PC-3 (cell line): ENCODE results near the gene PITHD1. TPM values are rescaled to one million over a fixed set of nuclear protein-coding genes. Genes with fewer than 3 reads are reported as not detected.
A peak's percentile ranks its signal among the peaks of the same experiment; 100 is the strongest.
"Not testable (repeated sequence)": the region's sequence is repeated elsewhere in the genome, so short reads cannot be mapped to it uniquely, and the experiment has no call there.

Source experiments
- ATAC-seq: fragments of 200-7000 bp; cut with Tn5 transposase; 2 replicates; pipeline ENCODE4 v1.9.1; 2020; ENCODE audit warnings: mild to moderate bottlenecking, moderate library complexity
- BruUV-seq: library from RNA; stranded (reverse); fragments of 400-500 nt; replicated peaks from 2 replicates; lab custom pipeline; 2021; lab: Mats Ljungman, UMichigan
- CTCF ChIA-PET: fragments of 300-600 bp; sonication (Branson Sonifier 250); formaldehyde crosslinking; loops from one replicate; lab custom pipeline; 2022; ENCODE audit warnings: antibody characterized with exemption; lab: Charles Lee
- POLR2A ChIA-PET: fragments of 300-600 bp; sonication (Branson Sonifier 250); formaldehyde crosslinking; loops from one replicate; lab custom pipeline; 2022; ENCODE audit warnings: antibody characterized with exemption; ENCODE audit not compliant: unreplicated experiment; lab: Charles Lee
- DNase-seq: peaks from one replicate; pipeline ENCODE4 v3.0.0-alpha.2; 2015
- H2AFZ ChIP-seq: fragments of 300-600 bp; sonication (generic); 2 replicates; pipeline ENCODE4 v1.6.0; 2016; ENCODE audit warnings: antibody characterized with exemption, low read length
- H3F3A ChIP-seq: fragments of 300-600 bp; sonication (generic); one replicate; pipeline ENCODE4 v1.6.0; 2017; ENCODE audit warnings: antibody characterized with exemption, low read length, control low read depth, mild to moderate bottlenecking; ENCODE audit not compliant: unreplicated experiment
- H3K27ac ChIP-seq: fragments of 300-600 bp; sonication (generic); 2 replicates; pipeline ENCODE4 v1.5.1; 2016; ENCODE audit warnings: mild to moderate bottlenecking, low read length
- H3K27me3 ChIP-seq: fragments of 300-600 bp; sonication (generic); 2 replicates; pipeline ENCODE4 v1.6.1; 2016; ENCODE audit warnings: low read length, mixed read lengths
- H3K36me3 ChIP-seq: fragments of 300-600 bp; sonication (generic); 2 replicates; pipeline ENCODE4 v1.6.1; 2016; ENCODE audit warnings: low read depth, mixed run types, low read length, mixed read lengths
- H3K4me1 ChIP-seq: fragments of 300-600 bp; sonication (generic); 2 replicates; pipeline ENCODE4 v1.5.1; 2016; ENCODE audit warnings: low read length; ENCODE audit not compliant: insufficient read depth
- H3K4me2 ChIP-seq: fragments of 300-600 bp; sonication (generic); 2 replicates; pipeline ENCODE4 v1.6.0; 2016; ENCODE audit warnings: low read length
- H3K4me3 ChIP-seq: fragments of 300-600 bp; sonication (generic); 2 replicates; pipeline ENCODE4 v1.5.1; 2016; ENCODE audit warnings: mild to moderate bottlenecking, low read length, mixed read lengths
- H3K79me2 ChIP-seq: fragments of 300-600 bp; sonication (generic); 2 replicates; pipeline ENCODE4 v1.6.1; 2017; ENCODE audit warnings: low read length, mixed read lengths
- H3K9ac ChIP-seq: fragments of 300-600 bp; sonication (generic); 2 replicates; pipeline ENCODE4 v1.6.0; 2016; ENCODE audit warnings: mild to moderate bottlenecking, low read length
- H3K9me2 ChIP-seq: fragments of 300-600 bp; sonication (generic); replicated peaks from 2 replicates; pipeline ENCODE4 v1.6.1; 2016; ENCODE audit warnings: mixed run types, low read length, mixed read lengths
- H3K9me3 ChIP-seq: fragments of 300-600 bp; sonication (generic); 2 replicates; pipeline ENCODE4 v1.6.1; 2016; ENCODE audit warnings: low read length, mixed read lengths
- H4K20me1 ChIP-seq: fragments of 300-600 bp; sonication (generic); 2 replicates; pipeline ENCODE4 v1.6.1; 2016; ENCODE audit warnings: low read length, mixed read lengths
- EZH2 ChIP-seq: fragments of 300-600 bp; sonication (generic); IDR thresholded peaks from one replicate; pipeline ENCODE4 v1.6.1; 2017; ENCODE audit warnings: antibody characterized with exemption, mild to moderate bottlenecking, low read length; ENCODE audit not compliant: unreplicated experiment
- EZH2phosphoT487 ChIP-seq: fragments of 300-600 bp; sonication (generic); IDR thresholded peaks from 2 replicates; pipeline ENCODE4 v1.6.1; 2018; ENCODE audit warnings: mild to moderate bottlenecking, antibody characterized with exemption, low read length, borderline replicate concordance
- intact Hi-C: fragments of 100-400 bp; cut with micrococcal nuclease; formaldehyde crosslinking; loops from 2 replicates; pipeline ENCODE4 v1.9.0; 2023
- total RNA-seq: library from RNA; depleted of rRNA; stranded (reverse); fragments of >200 nt; gene quantifications from 2 replicates; pipeline ENCODE4 v1.2.3, GENCODE V29; 2014
- TF ChIP-seq, protein P1 (sequence below): fragments of 300-600 bp; sonication (generic); conservative IDR thresholded peaks from 2 replicates; pipeline ENCODE4 v1.5.1; 2017; ENCODE audit warnings: antibody characterized with exemption, low read depth, mild to moderate bottlenecking, low read length

The PITHD1 gene
- total RNA-seq, 1 experiment from 2014 or later = 107 TPM

- Histone ChIP-seq H3K4me3 (peak overlapping the region; percentile 93), H3K9me2 (no peaks in the 10 kb centered on the region), H4K20me1 (no peaks in the 10 kb centered on the region), H3K27me3 (no peaks in the 10 kb centered on the region), H3K79me2 (peaks cover 10% of the 10 kb centered on the region), H3K9ac (peak overlapping the region; percentile 93), H3K4me1 (peaks cover 21% of the 10 kb centered on the region), H3K9me3 (no peaks in the 10 kb centered on the region), H3K36me3 (peaks cover 8% of the 10 kb centered on the region; the same call in 1 of the 2 replicates), H2AFZ (peak overlapping the region; percentile 91), H3K4me2 (peak overlapping the region; percentile 97), H3F3A (no peaks in the 10 kb centered on the region), H3K27ac (peak overlapping the region; percentile 43)
- no peak for TF ChIP-seq EZH2
- no peak for TF ChIP-seq EZH2phosphoT487
- TF ChIP-seq, protein P1, sequence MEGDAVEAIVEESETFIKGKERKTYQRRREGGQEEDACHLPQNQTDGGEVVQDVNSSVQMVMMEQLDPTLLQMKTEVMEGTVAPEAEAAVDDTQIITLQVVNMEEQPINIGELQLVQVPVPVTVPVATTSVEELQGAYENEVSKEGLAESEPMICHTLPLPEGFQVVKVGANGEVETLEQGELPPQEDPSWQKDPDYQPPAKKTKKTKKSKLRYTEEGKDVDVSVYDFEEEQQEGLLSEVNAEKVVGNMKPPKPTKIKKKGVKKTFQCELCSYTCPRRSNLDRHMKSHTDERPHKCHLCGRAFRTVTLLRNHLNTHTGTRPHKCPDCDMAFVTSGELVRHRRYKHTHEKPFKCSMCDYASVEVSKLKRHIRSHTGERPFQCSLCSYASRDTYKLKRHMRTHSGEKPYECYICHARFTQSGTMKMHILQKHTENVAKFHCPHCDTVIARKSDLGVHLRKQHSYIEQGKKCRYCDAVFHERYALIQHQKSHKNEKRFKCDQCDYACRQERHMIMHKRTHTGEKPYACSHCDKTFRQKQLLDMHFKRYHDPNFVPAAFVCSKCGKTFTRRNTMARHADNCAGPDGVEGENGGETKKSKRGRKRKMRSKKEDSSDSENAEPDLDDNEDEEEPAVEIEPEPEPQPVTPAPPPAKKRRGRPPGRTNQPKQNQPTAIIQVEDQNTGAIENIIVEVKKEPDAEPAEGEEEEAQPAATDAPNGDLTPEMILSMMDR = no peak
- CTCF ChIA-PET = no interaction called here
- intact Hi-C loops = loop anchor here (5.0 kb wide), 1 partner anchor 116 kb away; no protein-coding TSS in a partner anchor
- ATAC-seq (no peak), DNase-seq (peak; percentile 28)
- TSS peak; percentile 22 for BruUV-seq
- POLR2A ChIA-PET = interaction anchor here (0.6 to 0.7 kb wide), 3 partner anchors 21 to 366 kb away, joined by 3 to 5 read pairs (median 4); no protein-coding TSS in a partner anchor
Observed at GRCh38 chr1:23801338-23801748, 23.1 kb downstream of the PITHD1 start.

GRCh38 chr1:23801876-23802275, 23.7 kb downstream of the PITHD1 start:
- H3K27me3 ChIP-seq = no peaks in the 10 kb centered on the region
- H2AFZ ChIP-seq = peak overlapping the region; percentile 91; the same call in 1 of the 2 replicates
- no peaks in the 10 kb centered on the region for H4K20me1 ChIP-seq
- ATAC-seq = no peak
- TF ChIP-seq, protein P1 = no peak
- TF ChIP-seq EZH2 = no peak
- TF ChIP-seq EZH2phosphoT487 = no peak
- H3K79me2 ChIP-seq = peaks cover 10% of the 10 kb centered on the region
- no peak for DNase-seq
- H3K4me1 ChIP-seq = peaks cover 21% of the 10 kb centered on the region
- H3K36me3 ChIP-seq = peaks cover 8% of the 10 kb centered on the region; the same call in 1 of the 2 replicates
- CTCF ChIA-PET = interaction anchor here (0.7 kb wide), 1 partner anchor 9 kb away, joined by 3 read pairs; no protein-coding TSS in a partner anchor
- H3K4me3 ChIP-seq = peak overlapping the region; percentile 93
- intact Hi-C loops = loop anchor here (5.0 kb wide), 1 partner anchor 115 kb away; no protein-coding TSS in a partner anchor
- peak overlapping the region; percentile 97 for H3K4me2 ChIP-seq
- H3K27ac ChIP-seq = no peak overlapping the region
- POLR2A ChIA-PET = interaction anchor here (0.6 to 0.7 kb wide), 3 partner anchors 22 to 365 kb away, joined by 3 to 5 read pairs (median 4); no protein-coding TSS in a partner anchor
- no peaks in the 10 kb centered on the region for H3F3A ChIP-seq
- no peaks in the 10 kb centered on the region for H3K9me2 ChIP-seq
- no peak overlapping the region for H3K9ac ChIP-seq
- no peaks in the 10 kb centered on the region for H3K9me3 ChIP-seq
- BruUV-seq = no TSS peak

DNA sequence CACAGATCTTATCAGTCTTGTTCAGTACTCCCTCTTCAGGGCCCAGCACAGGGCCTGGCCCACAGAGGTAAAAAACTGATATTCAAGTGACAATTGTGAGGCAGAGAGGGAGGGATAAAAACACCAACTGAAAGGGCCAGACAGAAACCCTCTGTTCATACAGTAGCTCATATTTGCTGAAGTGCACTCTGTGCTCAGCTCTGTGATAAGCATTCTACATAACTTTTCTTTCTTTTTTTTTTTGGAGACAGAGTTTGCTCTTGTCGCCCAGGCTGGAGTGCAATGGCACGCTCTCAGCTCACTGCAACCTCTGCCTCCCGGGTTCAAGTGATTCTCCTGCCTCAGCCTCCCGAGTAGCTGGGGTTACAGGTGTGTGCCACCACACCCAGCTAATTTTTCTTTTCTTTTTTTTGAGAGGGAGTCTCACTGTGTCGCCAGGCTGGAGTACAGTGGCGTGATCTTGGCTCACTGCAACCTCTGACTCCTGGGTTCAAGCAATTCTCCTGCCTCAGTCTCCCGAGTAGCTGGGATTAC, 24.7 kb downstream of the PITHD1 start:
- H4K20me1 ChIP-seq, H3K27me3 ChIP-seq, H3K36me3 ChIP-seq, BruUV-seq, H3K9me3 ChIP-seq, DNase-seq, H3K9me2 ChIP-seq, H3K27ac ChIP-seq, POLR2A ChIA-PET, H3K9ac ChIP-seq, CTCF ChIA-PET, ATAC-seq, H3K4me2 ChIP-seq, H3K4me3 ChIP-seq, H3F3A ChIP-seq, H2AFZ ChIP-seq: not testable (repeated sequence)
- H3K79me2 ChIP-seq = peaks cover 10% of the 10 kb centered on the region
- intact Hi-C loops = loop anchor here (5.0 kb wide), 1 partner anchor 114 kb away; no protein-coding TSS in a partner anchor
- H3K4me1 ChIP-seq = peaks cover 21% of the 10 kb centered on the region
